MM.1S (cell line): ENCODE results near the gene NKIRAS2.
A peak's percentile ranks its signal among the peaks of the same experiment; 100 is the strongest.

Experiments
- DNase-seq: peaks from one replicate; pipeline ENCODE4 v3.0.0-alpha.2; 2015
- H2AFZ ChIP-seq: fragments of 300-600 bp; sonication (generic); 2 replicates; pipeline ENCODE4 v1.6.0; 2016; ENCODE audit warnings: antibody characterized with exemption, low read length
- H3F3A ChIP-seq: fragments of 300-600 bp; sonication (generic); 2 replicates; pipeline ENCODE4 v1.6.1; 2016; ENCODE audit warnings: mild to moderate bottlenecking, antibody characterized with exemption, low read length, moderate library complexity, mixed read lengths; ENCODE audit not compliant: insufficient read depth
- H3K27ac ChIP-seq: fragments of 300-600 bp; sonication (generic); 2 replicates; pipeline ENCODE4 v1.5.1; 2016; ENCODE audit warnings: mild to moderate bottlenecking, low read length
- H3K27me3 ChIP-seq: fragments of 300-600 bp; sonication (generic); replicated peaks from 2 replicates; pipeline ENCODE4 v1.6.0; 2016; ENCODE audit warnings: low read length; ENCODE audit not compliant: insufficient read depth
- H3K36me3 ChIP-seq: fragments of 300-600 bp; sonication (generic); replicated peaks from 2 replicates; pipeline ENCODE4 v1.6.1; 2016; ENCODE audit warnings: mild to moderate bottlenecking, low read length, mixed read lengths; ENCODE audit not compliant: insufficient read depth
- H3K4me1 ChIP-seq: fragments of 300-600 bp; sonication (generic); 2 replicates; pipeline ENCODE4 v1.6.1; 2016; ENCODE audit warnings: low read length, mixed read lengths
- H3K4me2 ChIP-seq: fragments of 300-600 bp; sonication (generic); 2 replicates; pipeline ENCODE4 v1.6.0; 2016; ENCODE audit warnings: low read depth, low read length
- H3K4me3 ChIP-seq: fragments of 300-600 bp; sonication (generic); 2 replicates; pipeline ENCODE4 v1.5.1; 2016; ENCODE audit warnings: low read length, mixed read lengths
- H3K79me2 ChIP-seq: fragments of 300-600 bp; sonication (generic); 2 replicates; pipeline ENCODE4 v1.6.1; 2016; ENCODE audit warnings: mixed run types, low read length, mixed read lengths
- H3K9ac ChIP-seq: fragments of 300-600 bp; sonication (generic); 2 replicates; pipeline ENCODE4 v1.6.1; 2016; ENCODE audit warnings: low read length, mixed read lengths
- H3K9me2 ChIP-seq: fragments of 300-600 bp; sonication (generic); replicated peaks from 2 replicates; pipeline ENCODE4 v1.6.1; 2016; ENCODE audit warnings: mild to moderate bottlenecking, low read length, mixed read lengths; ENCODE audit not compliant: insufficient read depth
- H3K9me3 ChIP-seq: fragments of 300-600 bp; sonication (generic); replicated peaks from 2 replicates; pipeline ENCODE4 v1.6.1; 2016; ENCODE audit warnings: mild to moderate bottlenecking, low read length, mixed read lengths; ENCODE audit not compliant: insufficient read depth
- H4K20me1 ChIP-seq: fragments of 300-600 bp; sonication (generic); 2 replicates; pipeline ENCODE4 v1.6.1; 2016; ENCODE audit warnings: mild to moderate bottlenecking, low read length, moderate library complexity, mixed read lengths; ENCODE audit not compliant: insufficient read depth
- CTCF ChIP-seq: fragments of 300-600 bp; sonication (generic); IDR thresholded peaks from 2 replicates; pipeline ENCODE4 v1.5.1; 2016; ENCODE audit warnings: antibody characterized with exemption, low read length, mixed read lengths
- EZH2 ChIP-seq: fragments of 300-600 bp; sonication (generic); optimal IDR thresholded peaks from 2 replicates; pipeline ENCODE3; 2017; ENCODE audit warnings: low read depth, mild to moderate bottlenecking, antibody characterized with exemption, low read length, mixed read lengths
- EZH2phosphoT487 ChIP-seq: fragments of 300-600 bp; sonication (generic); IDR thresholded peaks from 2 replicates; pipeline ENCODE4 v1.6.1; 2018; ENCODE audit warnings: antibody characterized with exemption, low read length

Gene NKIRAS2

DNA sequence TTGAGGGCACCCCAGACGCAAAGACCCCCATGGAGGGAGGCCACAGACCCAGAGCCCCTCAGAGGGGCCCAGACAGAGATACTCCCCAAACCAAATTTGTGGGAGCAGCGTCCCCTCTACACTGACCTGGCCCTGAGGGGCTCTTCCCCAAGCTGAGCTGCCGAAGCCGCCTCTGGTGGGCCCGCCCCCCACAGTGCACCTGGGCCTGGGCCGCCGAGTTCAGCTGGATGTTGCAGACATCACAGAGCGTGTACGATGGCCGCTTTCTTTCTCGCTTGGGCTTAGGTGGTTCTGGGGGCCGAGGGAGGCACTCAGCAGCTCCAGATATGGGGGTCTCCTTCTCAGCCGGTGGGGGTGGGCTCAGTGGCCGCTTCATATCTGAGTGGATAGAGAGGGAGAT, 42.8 kb downstream of the NKIRAS2 start:
- no peak overlapping the region for H3K27ac ChIP-seq
- H3K4me2 ChIP-seq: no peak overlapping the region
- peaks cover 9% of the 10 kb centered on the region for H3F3A ChIP-seq
- no peaks in the 10 kb centered on the region for H3K36me3 ChIP-seq
- H3K4me1 ChIP-seq: peaks cover 15% of the 10 kb centered on the region
- H4K20me1 ChIP-seq: no peaks in the 10 kb centered on the region
- H2AFZ ChIP-seq: no peak overlapping the region
- no peaks in the 10 kb centered on the region for H3K9me2 ChIP-seq
- no peaks in the 10 kb centered on the region for H3K27me3 ChIP-seq
- H3K9me3 ChIP-seq: no peaks in the 10 kb centered on the region
- no peak overlapping the region for H3K4me3 ChIP-seq
- DNase-seq: no peak
- no peak for TF ChIP-seq CTCF
- TF ChIP-seq EZH2phosphoT487: no peak
- no peak for TF ChIP-seq EZH2
- no peaks in the 10 kb centered on the region for H3K79me2 ChIP-seq
- H3K9ac ChIP-seq: no peak overlapping the region

- Histone ChIP-seq H3F3A (peaks cover 9% of the 10 kb centered on the region), H2AFZ (no peak overlapping the region), H3K9me3 (no peaks in the 10 kb centered on the region), H3K36me3 (no peaks in the 10 kb centered on the region), H3K9ac (no peak overlapping the region), H3K4me2 (no peak overlapping the region), H3K27ac (no peak overlapping the region), H3K79me2 (no peaks in the 10 kb centered on the region), H3K4me1 (peaks cover 15% of the 10 kb centered on the region), H3K27me3 (no peaks in the 10 kb centered on the region), H3K9me2 (no peaks in the 10 kb centered on the region), H3K4me3 (no peak overlapping the region), H4K20me1 (no peaks in the 10 kb centered on the region)
- TF ChIP-seq CTCF: no peak
- DNase-seq: peak; percentile 29
Measured at GRCh38 chr17:42065201-42065600, 45.3 kb downstream of the NKIRAS2 start.

DNA sequence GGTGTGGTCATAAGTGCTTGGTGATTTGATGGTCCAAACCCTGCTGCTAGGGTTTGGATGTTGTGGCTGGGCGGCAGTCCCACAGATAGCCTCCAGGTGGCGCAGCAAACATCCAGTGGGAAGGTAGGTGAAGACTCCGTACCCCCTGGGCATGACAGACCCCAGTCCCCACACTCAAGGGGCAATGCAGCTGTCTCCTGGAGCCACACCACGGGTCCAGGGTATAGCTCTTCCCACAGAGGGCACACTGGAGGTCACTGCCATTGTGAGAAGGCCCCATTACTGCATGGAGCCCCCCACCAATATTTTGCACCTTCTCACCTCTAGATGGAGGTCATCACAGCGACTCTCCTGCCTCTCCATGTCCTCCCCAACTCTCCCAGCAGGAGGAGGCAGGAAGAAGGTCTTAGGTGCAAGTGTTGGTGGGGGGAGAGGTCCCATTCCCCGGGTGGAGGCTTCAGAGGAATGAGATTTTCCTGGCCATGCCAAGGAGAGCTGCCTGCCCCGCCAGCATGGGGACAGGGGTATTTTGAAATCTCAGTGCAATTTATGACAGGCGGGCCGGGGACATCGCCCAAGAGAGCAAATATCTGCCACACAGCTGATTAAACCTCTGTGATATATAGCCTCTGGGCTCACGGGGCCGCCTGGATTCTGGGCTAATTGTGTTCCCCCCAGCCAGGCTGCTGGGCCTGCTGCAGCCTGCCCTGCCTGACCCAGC, 47.6 kb downstream of the NKIRAS2 start:
- H3K4me1 ChIP-seq: peaks cover 15% of the 10 kb centered on the region
- H3K9ac ChIP-seq: no peak overlapping the region
- H3K79me2 ChIP-seq: no peaks in the 10 kb centered on the region
- H3K27me3 ChIP-seq: peaks cover 19% of the 10 kb centered on the region
- no peaks in the 10 kb centered on the region for H3K9me2 ChIP-seq
- DNase-seq: peak; percentile 50
- H3K4me2 ChIP-seq: no peak overlapping the region
- no peaks in the 10 kb centered on the region for H4K20me1 ChIP-seq
- no peaks in the 10 kb centered on the region for H3K36me3 ChIP-seq
- H3K9me3 ChIP-seq: no peaks in the 10 kb centered on the region
- peak; percentile 96 for TF ChIP-seq CTCF
- no peak for TF ChIP-seq EZH2phosphoT487
- peaks cover 9% of the 10 kb centered on the region for H3F3A ChIP-seq
- H3K4me3 ChIP-seq: no peak overlapping the region
- no peak overlapping the region for H3K27ac ChIP-seq
- peak overlapping the region; percentile 29 for H2AFZ ChIP-seq
